HG03097 (cell line): ENCODE results near the gene CD44.
A peak's percentile ranks its signal among the peaks of the same experiment; 100 is the strongest.

Source experiments
- ATAC-seq: cut with Tn5 transposase; IDR thresholded peaks from one replicate; pipeline ENCODE4 v1.9.1; 2021; ENCODE audit not compliant: unreplicated experiment, low FRiP score

CD44 gene

GRCh38 chr11:35173011-35173511 lies 34.1 kb downstream of the CD44 start:
- ATAC-seq = peak; percentile 33

GRCh38 chr11:35173616-35174566 lies 34.9 kb downstream of the CD44 start:
- no peak for ATAC-seq

- ATAC-seq = no peak
Measured at GRCh38 chr11:35174666-35175065, 35.7 kb downstream of the CD44 start.

GRCh38 chr11:35177370-35177769 lies 38.4 kb downstream of the CD44 start:
- no peak for ATAC-seq

- no peak for ATAC-seq
Measured at GRCh38 chr11:35178067-35178805, 39.3 kb downstream of the CD44 start.

GRCh38 chr11:35178873-35179272 lies 39.9 kb downstream of the CD44 start:
- ATAC-seq = no peak

- no peak for ATAC-seq
Measured at GRCh38 chr11:35179466-35180135, 40.6 kb downstream of the CD44 start.

GRCh38 chr11:35180317-35181233 lies 41.6 kb downstream of the CD44 start:
- no peak for ATAC-seq

- no peak for ATAC-seq
Measured at GRCh38 chr11:35182317-35182939, 43.5 kb downstream of the CD44 start.

GRCh38 chr11:35183326-35183925 lies 44.5 kb downstream of the CD44 start:
- ATAC-seq = no peak

GRCh38 chr11:35185696-35186095 lies 46.7 kb downstream of the CD44 start:
- no peak for ATAC-seq

- ATAC-seq = no peak
Measured at GRCh38 chr11:35187996-35188395, 49.0 kb downstream of the CD44 start.

GRCh38 chr11:35190804-35191348 lies 51.9 kb downstream of the CD44 start:
- no peak for ATAC-seq

GRCh38 chr11:35192347-35192746 lies 53.4 kb downstream of the CD44 start:
- ATAC-seq = no peak

GRCh38 chr11:35193767-35194166 lies 54.8 kb downstream of the CD44 start:
- no peak for ATAC-seq

GRCh38 chr11:35197292-35197691 lies 58.3 kb downstream of the CD44 start:
- no peak for ATAC-seq

- ATAC-seq = no peak
Measured at GRCh38 chr11:35200811-35201341, 61.9 kb downstream of the CD44 start.

- ATAC-seq = no peak
Measured at GRCh38 chr11:35204614-35205013, 65.6 kb downstream of the CD44 start.
